Suprapubic skin (tissue), 4 donors: Measurements from ENCODE around the gene TSEN54. TPM values are rescaled to one million over a fixed set of nuclear protein-coding genes. Genes with fewer than 3 reads are reported as not detected.

Experiments used
- DNase-seq, 2 donors: peaks; one replicate each; pipeline ENCODE4 v3.0.0-alpha.2; 2019; ENCODE audit warnings: low spot score in 2 of 2
- H3K27ac ChIP-seq: fragments of 200-600 bp; sonication (generic); one replicate; pipeline ENCODE4 v1.5.1; 2019
- H3K27me3 ChIP-seq: fragments of 200-600 bp; sonication (generic); one replicate; pipeline ENCODE4 v1.5.1; 2019
- H3K36me3 ChIP-seq: fragments of 200-600 bp; sonication (generic); one replicate; pipeline ENCODE4 v1.5.1; 2019
- H3K4me1 ChIP-seq: fragments of 200-600 bp; sonication (generic); one replicate; pipeline ENCODE4 v1.5.1; 2019
- H3K4me3 ChIP-seq: fragments of 200-600 bp; sonication (generic); one replicate; pipeline ENCODE4 v1.5.1; 2019; ENCODE audit warnings: mild to moderate bottlenecking
- H3K9me3 ChIP-seq: fragments of 200-600 bp; sonication (generic); one replicate; pipeline ENCODE4 v1.5.1; 2019
- CTCF ChIP-seq, 2 donors: fragments of 200-600 bp in 1 of 2; fragments of 450-650 bp in 1 of 2; sonication (generic) in 1 of 2; IDR thresholded peaks; one replicate each; pipeline ENCODE4 v1.5.1; 2016 to 2019; ENCODE audit warnings: antibody characterized with exemption in 2 of 2, mild to moderate bottlenecking in 1 of 2, moderate library complexity in 1 of 2
- EP300 ChIP-seq: sonication (generic); formaldehyde crosslinking; IDR thresholded peaks from one replicate; pipeline ENCODE4 v1.6.1; 2017; ENCODE audit warnings: antibody characterized with exemption
- POLR2A ChIP-seq, 2 donors: fragments of 450-650 bp; IDR thresholded peaks; one replicate each; pipeline ENCODE4 v1.6.1; 2017; ENCODE audit warnings: antibody characterized with exemption in 2 of 2, mild to moderate bottlenecking in 2 of 2, moderate library complexity in 2 of 2
- POLR2AphosphoS5 ChIP-seq, 3 donors: sonication (generic); formaldehyde crosslinking; IDR thresholded peaks; one replicate each; pipeline ENCODE4 v1.6.1; 2017; ENCODE audit warnings: antibody characterized with exemption in 3 of 3
- WGBS: methylation state at CpG from one replicate; pipeline ENCODE4 v1.1.5; 2018; 5-methylcytosine and 5-hydroxymethylcytosine counted together
- total RNA-seq, 4 donors: library from RNA; depleted of rRNA; stranded (reverse); fragments of >200 nt; gene quantifications; one replicate each; pipeline ENCODE4 v1.1.0, GENCODE V29; 2016

Gene TSEN54
- total RNA-seq, 4 donors from 2014 or later: 53.9 to 73.5 (median 62.9) TPM

- DNase-seq: no peak
- H3K4me3 ChIP-seq: no peak overlapping the region
- no peak overlapping the region for H3K27ac ChIP-seq
- H3K27me3 ChIP-seq: no peaks in the 10 kb centered on the region
- 88% methylated on average over 8 of the region's 8 CpGs for WGBS
- no peak for TF ChIP-seq EP300
- no peak for TF ChIP-seq POLR2A (IDR thresholded peaks at IDR 0.05)
- TF ChIP-seq POLR2AphosphoS5 (IDR thresholded peaks at IDR 0.05): no peak
- no peak for TF ChIP-seq CTCF (IDR thresholded peaks at IDR 0.05)
- no peaks in the 10 kb centered on the region for H3K36me3 ChIP-seq
- no peaks in the 10 kb centered on the region for H3K9me3 ChIP-seq
- H3K4me1 ChIP-seq: peaks cover 21% of the 10 kb centered on the region
Observed at GRCh38 chr17:75542229-75542628, 25.9 kb downstream of the TSEN54 start.

- peaks cover 27% of the 10 kb centered on the region for H3K4me1 ChIP-seq
Observed at GRCh38 chr17:75542728-75543336, 26.5 kb downstream of the TSEN54 start.

GRCh38 chr17:75544250-75544649 lies 27.9 kb downstream of the TSEN54 start:
- TF ChIP-seq EP300 (no peak), POLR2AphosphoS5 (IDR thresholded peaks at IDR 0.05) (no peak), CTCF (IDR thresholded peaks at IDR 0.05) (no peak), POLR2A (IDR thresholded peaks at IDR 0.05) (no peak)
- H3K4me1 ChIP-seq: peaks cover 34% of the 10 kb centered on the region
- no peaks in the 10 kb centered on the region for H3K9me3 ChIP-seq
- 90% methylated on average over 2 of the region's 8 CpGs for WGBS
- no peak for DNase-seq
- H3K27ac ChIP-seq: no peak overlapping the region
- no peak overlapping the region for H3K4me3 ChIP-seq
- H3K27me3 ChIP-seq: no peaks in the 10 kb centered on the region
- H3K36me3 ChIP-seq: no peaks in the 10 kb centered on the region

More at GRCh38 chr17:75542728-75543336, 26.5 kb downstream of the TSEN54 start:
- H3K27me3 ChIP-seq: no peaks in the 10 kb centered on the region
- DNase-seq: peak in 1 of 2 donors; percentile 57
- H3K36me3 ChIP-seq: no peaks in the 10 kb centered on the region
- 91% methylated on average over 9 of the region's 15 CpGs for WGBS
- H3K9me3 ChIP-seq: no peaks in the 10 kb centered on the region
- H3K4me3 ChIP-seq: no peak overlapping the region
- H3K27ac ChIP-seq: no peak overlapping the region
- TF ChIP-seq EP300: no peak
- TF ChIP-seq CTCF (IDR thresholded peaks at IDR 0.05): no peak
- no peak for TF ChIP-seq POLR2A (IDR thresholded peaks at IDR 0.05)
- no peak for TF ChIP-seq POLR2AphosphoS5 (IDR thresholded peaks at IDR 0.05)

- WGBS: 90% methylated on average over 12 of the region's 13 CpGs
- no peak overlapping the region for H3K27ac ChIP-seq
- no peaks in the 10 kb centered on the region for H3K36me3 ChIP-seq
- H3K27me3 ChIP-seq: no peaks in the 10 kb centered on the region
- H3K9me3 ChIP-seq: no peaks in the 10 kb centered on the region
- H3K4me1 ChIP-seq: peaks cover 35% of the 10 kb centered on the region
- TF ChIP-seq CTCF (IDR thresholded peaks at IDR 0.05) (no peak), EP300 (no peak), POLR2A (IDR thresholded peaks at IDR 0.05) (no peak), POLR2AphosphoS5 (IDR thresholded peaks at IDR 0.05) (no peak)
- peak in 1 of 2 donors; percentile 54 for DNase-seq
- no peak overlapping the region for H3K4me3 ChIP-seq
Observed at GRCh38 chr17:75546181-75546580, 29.9 kb downstream of the TSEN54 start.

GRCh38 chr17:75547091-75547490 lies 30.8 kb downstream of the TSEN54 start:
- Histone ChIP-seq H3K27ac (no peak overlapping the region), H3K9me3 (no peaks in the 10 kb centered on the region), H3K36me3 (no peaks in the 10 kb centered on the region), H3K4me3 (no peak overlapping the region), H3K4me1 (peaks cover 35% of the 10 kb centered on the region), H3K27me3 (no peaks in the 10 kb centered on the region)
- TF ChIP-seq EP300: no peak
- TF ChIP-seq POLR2AphosphoS5 (IDR thresholded peaks at IDR 0.05): no peak
- TF ChIP-seq CTCF (IDR thresholded peaks at IDR 0.05): no peak
- TF ChIP-seq POLR2A (IDR thresholded peaks at IDR 0.05): no peak
- DNase-seq: peak in 1 of 2 donors; percentile 67
- 42% methylated on average over 9 of the region's 9 CpGs for WGBS
